ENCODE data around the gene VWF.

GRCh38 chr12:6086316-6086715 is 38.2 kb downstream of the VWF start:
- TF ChIP-seq CTCF (CRISPR knock-in tag; IDR thresholded peaks at IDR 0.05) = no peak
- TF ChIP-seq ZBTB21 (CRISPR knock-in tag; IDR thresholded peaks at IDR 0.05) = no peak
- TF ChIP-seq ZFX (CRISPR knock-in tag; IDR thresholded peaks at IDR 0.05; ENCODE audit: low read depth) = no peak
- no peak for TF ChIP-seq KDM1A (CRISPR knock-in tag; IDR thresholded peaks at IDR 0.05)
- no peak for TF ChIP-seq SETDB1 (CRISPR knock-in tag; IDR thresholded peaks at IDR 0.05; ENCODE audit: borderline replicate concordance)
- no peak for TF ChIP-seq IRF1 (CRISPR knock-in tag; IDR thresholded peaks at IDR 0.05; ENCODE audit: low read depth)
- no peak for TF ChIP-seq IKZF1 (IDR thresholded peaks at IDR 0.05)
- TF ChIP-seq ZNF740 (CRISPR knock-in tag; IDR thresholded peaks at IDR 0.05) = no peak
- no peak for TF ChIP-seq ZNF24 (IDR thresholded peaks at IDR 0.05)
- no peak for TF ChIP-seq FOSL1 (CRISPR knock-in tag; IDR thresholded peaks at IDR 0.05; ENCODE audit: borderline replicate concordance)
- TF ChIP-seq SRY (CRISPR knock-in tag; IDR thresholded peaks at IDR 0.05) = no peak

Data from HepG2 (cell line).